IMR-90 (cell line): ENCODE results near the gene NCBP2L. TPM values are rescaled to one million over a fixed set of nuclear protein-coding genes. Genes with fewer than 3 reads are reported as not detected.

Experiments used
- ATAC-seq: fragments of 200-7000 bp; cut with Tn5 transposase; 2 replicates; pipeline ENCODE4 v1.9.1; 2020; ENCODE audit warnings: low read depth, mild to moderate bottlenecking, moderate library complexity
- BruUV-seq: library from RNA; stranded (reverse); fragments of 400-500 nt; replicated peaks from 2 replicates; lab custom pipeline; 2021; lab: Mats Ljungman, UMichigan
- CTCF ChIA-PET: fragments of 300-600 bp; formaldehyde crosslinking; extraction: SDS; loops from one replicate; lab custom pipeline; 2021; ENCODE audit warnings: antibody characterized with exemption; lab: Yijun Ruan, JAX
- POLR2A ChIA-PET: fragments of 300-600 bp; sonication (Branson Sonifier 250); formaldehyde crosslinking; loops from one replicate; lab custom pipeline; 2022; ENCODE audit warnings: antibody characterized with exemption; ENCODE audit not compliant: unreplicated experiment; lab: Charles Lee
- DNase-seq: peaks from one replicate; pipeline ENCODE4 v3.0.0; 2013
- H2AFZ ChIP-seq: replicated peaks from 2 replicates; pipeline ENCODE3; 2013; ENCODE audit warnings: low read length, mild to moderate bottlenecking; ENCODE audit not compliant: poor library complexity
- H2AK5ac ChIP-seq: 2 replicates; pipeline ENCODE4 v1.6.1; 2013; ENCODE audit warnings: low read depth, low read length, inconsistent platforms
- H2AK9ac ChIP-seq: replicated peaks from 2 replicates; pipeline ENCODE3; 2013; ENCODE audit warnings: mild to moderate bottlenecking, low read depth, low read length, moderate library complexity; ENCODE audit not compliant: poor library complexity
- H2BK120ac ChIP-seq: 2 replicates; pipeline ENCODE4 v1.6.1; 2013; ENCODE audit warnings: low read depth, low read length, inconsistent platforms
- H2BK15ac ChIP-seq: 3 replicates; pipeline ENCODE4 v1.6.1; 2013; ENCODE audit warnings: low read depth, low read length, inconsistent platforms
- H2BK20ac ChIP-seq: 2 replicates; pipeline ENCODE4 v1.6.1; 2013; ENCODE audit warnings: low read depth, mild to moderate bottlenecking, inconsistent platforms, low read length, moderate library complexity
- H2BK5ac ChIP-seq: 2 replicates; pipeline ENCODE4 v1.6.1; 2013; ENCODE audit warnings: mild to moderate bottlenecking, low read depth, low read length, inconsistent platforms; ENCODE audit not compliant: poor library complexity, severe bottlenecking
- H3K14ac ChIP-seq: replicated peaks from 2 replicates; pipeline ENCODE4 v1.6.1; 2013; ENCODE audit warnings: low read depth, low read length, inconsistent platforms
- H3K18ac ChIP-seq: 2 replicates; pipeline ENCODE4 v1.6.1; 2013; ENCODE audit warnings: low read depth, low read length, control low read depth
- H3K23ac ChIP-seq: 2 replicates; pipeline ENCODE4 v1.6.1; 2013; ENCODE audit warnings: low read depth, low read length, inconsistent platforms
- H3K27ac ChIP-seq: 2 replicates; pipeline ENCODE4 v1.5.1; 2013; ENCODE audit warnings: mild to moderate bottlenecking, control low read depth, low read length; ENCODE audit not compliant: insufficient read depth
- H3K27me3 ChIP-seq: 2 replicates; pipeline ENCODE4 v1.6.1; 2013; ENCODE audit warnings: low read length; ENCODE audit not compliant: control insufficient read depth, insufficient read depth
- H3K36me3 ChIP-seq: 2 replicates; pipeline ENCODE4 v1.6.1; 2013; ENCODE audit warnings: low read length, mixed read lengths; ENCODE audit not compliant: control insufficient read depth, insufficient read depth
- H3K4ac ChIP-seq: 2 replicates; pipeline ENCODE4 v1.6.1; 2013; ENCODE audit warnings: low read depth, low read length, inconsistent platforms
- H3K4me1 ChIP-seq: 2 replicates; pipeline ENCODE4 v1.6.1; 2013; ENCODE audit warnings: low read length, mixed read lengths; ENCODE audit not compliant: control insufficient read depth, insufficient read depth
- H3K4me2 ChIP-seq: 2 replicates; pipeline ENCODE4 v1.6.1; 2013; ENCODE audit warnings: low read depth, mild to moderate bottlenecking, control low read depth, low read length, moderate library complexity
- H3K4me3 ChIP-seq: 2 replicates; pipeline ENCODE4 v1.5.1; 2013; ENCODE audit warnings: low read depth, mild to moderate bottlenecking, control low read depth, low read length, moderate library complexity; ENCODE audit not compliant: insufficient read depth
- H3K56ac ChIP-seq: 2 replicates; pipeline ENCODE4 v1.6.1; 2013; ENCODE audit warnings: low read length, inconsistent platforms; ENCODE audit not compliant: insufficient read depth; ENCODE audit errors: extremely low read depth
- H3K79me1 ChIP-seq, 2 experiments: 2 replicates each; pipeline ENCODE4 v1.6.1; 2013; ENCODE audit warnings: low read length in 2 of 2, inconsistent platforms in 1 of 2, low read depth in 1 of 2
- H3K9ac ChIP-seq: 2 replicates; pipeline ENCODE4 v1.6.1; 2013; ENCODE audit warnings: low read depth, low read length, control low read depth
- H3K9me1 ChIP-seq: 2 replicates; pipeline ENCODE4 v1.6.1; 2013; ENCODE audit warnings: low read length, inconsistent platforms; ENCODE audit not compliant: insufficient read depth
- H3K9me3 ChIP-seq: 2 replicates; pipeline ENCODE4 v1.6.1; 2013; ENCODE audit warnings: low read length; ENCODE audit not compliant: control insufficient read depth, insufficient read depth
- H4K20me1 ChIP-seq: 2 replicates; pipeline ENCODE4 v1.6.1; 2013; ENCODE audit warnings: low read length, inconsistent platforms; ENCODE audit not compliant: insufficient read depth
- H4K5ac ChIP-seq: 2 replicates; pipeline ENCODE4 v1.6.1; 2013; ENCODE audit warnings: mild to moderate bottlenecking, low read depth, low read length, control low read depth
- H4K8ac ChIP-seq, 2 experiments: 2 replicates each; pipeline ENCODE4 v1.6.1; 2013; ENCODE audit warnings: low read depth in 2 of 2, low read length in 2 of 2, control low read depth in 1 of 2, inconsistent platforms in 1 of 2
- H4K91ac ChIP-seq: 2 replicates; pipeline ENCODE4 v1.6.1; 2013; ENCODE audit warnings: low read depth, low read length, inconsistent platforms; ENCODE audit not compliant: insufficient read depth
- BHLHE40 ChIP-seq: fragments of 150-350 bp; IDR thresholded peaks from 2 replicates; pipeline ENCODE4 v1.6.1; 2016; ENCODE audit warnings: mild to moderate bottlenecking, low read depth, low read length
- CHD1 ChIP-seq: IDR thresholded peaks from 2 replicates; pipeline ENCODE4 v1.6.1; 2012; ENCODE audit warnings: low read depth, low read length, improper control_type of control experiment
- CTCF ChIP-seq: conservative IDR thresholded peaks from 2 replicates; pipeline ENCODE4 v1.5.1; 2012; ENCODE audit warnings: mild to moderate bottlenecking, low read depth, low read length, improper control_type of control experiment
- ELK1 ChIP-seq: fragments of 150-350 bp; IDR thresholded peaks from 2 replicates; pipeline ENCODE4 v1.6.1; 2016; ENCODE audit warnings: low read depth, mild to moderate bottlenecking, low read length, moderate library complexity, borderline replicate concordance
- FOS ChIP-seq: fragments of 150-350 bp; IDR thresholded peaks from 2 replicates; pipeline ENCODE4 v1.6.1; 2016; ENCODE audit warnings: low read depth, low read length
- MAZ ChIP-seq: IDR thresholded peaks from 2 replicates; pipeline ENCODE4 v1.6.1; 2012; ENCODE audit warnings: low read depth, mild to moderate bottlenecking, low read length, improper control_type of control experiment, moderate library complexity, borderline replicate concordance
- MXI1 ChIP-seq: IDR thresholded peaks from 2 replicates; pipeline ENCODE4 v1.6.1; 2012; ENCODE audit warnings: low read depth, mild to moderate bottlenecking, low read length, moderate library complexity, borderline replicate concordance
- NFE2L2 ChIP-seq: fragments of 150-350 bp; IDR thresholded peaks from 2 replicates; pipeline ENCODE4 v1.6.1; 2016; ENCODE audit warnings: low read depth, mild to moderate bottlenecking, low read length
- POLR2A ChIP-seq: IDR thresholded peaks from 2 replicates; pipeline ENCODE4 v1.6.1; 2012; ENCODE audit warnings: mild to moderate bottlenecking, low read depth, low read length
- RAD21 ChIP-seq: IDR thresholded peaks from 2 replicates; pipeline ENCODE4 v1.6.1; 2012; ENCODE audit warnings: low read length, improper control_type of control experiment
- RCOR1 ChIP-seq: IDR thresholded peaks from 2 replicates; pipeline ENCODE4 v1.6.1; 2012; ENCODE audit warnings: mild to moderate bottlenecking, low read length, improper control_type of control experiment; ENCODE audit not compliant: insufficient replicate concordance
- RFX5 ChIP-seq: IDR thresholded peaks from 2 replicates; pipeline ENCODE4 v1.8.0; 2012; ENCODE audit warnings: low read depth, mild to moderate bottlenecking, low read length, moderate library complexity
- SMC3 ChIP-seq: fragments of 150-350 bp; IDR thresholded peaks from 2 replicates; pipeline ENCODE4 v1.6.1; 2016; ENCODE audit warnings: low read depth, mild to moderate bottlenecking, antibody characterized with exemption, low read length, moderate library complexity
- WGBS, 2 experiments: methylation state at CpG; one replicate each; pipeline versions ENCODE4 v1.1.5 to v1.1.7; 2013; ENCODE audit warnings: missing lambda C conversion rate in 2 of 2; ENCODE audit not compliant: insufficient read length in 1 of 2; ENCODE audit errors: extremely low coverage in 2 of 2; 5-methylcytosine and 5-hydroxymethylcytosine counted together
- dilution Hi-C: fragments of 300-500 bp; cut with HindIII; formaldehyde crosslinking; loops from one replicate; pipeline ENCODE4 v1.14.3; 2018; ENCODE audit warnings: low sequenced_read_pairs; ENCODE audit not compliant: unreplicated experiment
- in situ Hi-C: fragments of 300-500 bp; cut with MboI; formaldehyde crosslinking; loops from 3 replicates; pipeline ENCODE4 v1.14.3; 2019; ENCODE audit warnings: low sequenced_read_pairs, inconsistent platforms, mixed read lengths
- intact Hi-C: fragments of 100-400 bp; cut with micrococcal nuclease; formaldehyde crosslinking; loops from 2 replicates; pipeline ENCODE4 v1.10.0; 2022
- polyA plus RNA-seq, 3 experiments: library from polyadenylated mRNA; depleted of rRNA; stranded (reverse); fragments of >200 nt; gene quantifications; 2 replicates each; pipeline ENCODE4 v1.2.3, GENCODE V29; 2012; ENCODE audit warnings: low replicate concordance in 1 of 3
- total RNA-seq: library from RNA; depleted of rRNA; stranded (reverse); fragments of >200 nt; gene quantifications from 2 replicates; pipeline ENCODE4 v1.2.3, GENCODE V29; 2012
- TF ChIP-seq, protein P1 (sequence below): fragments of 150-350 bp; IDR thresholded peaks from 2 replicates; pipeline ENCODE4 v1.6.1; 2017; ENCODE audit warnings: mild to moderate bottlenecking, antibody characterized with exemption, low read length, low read depth

The NCBP2L gene
- total and polyA plus RNA-seq, 2 of the 4 experiments (the other 2 are of a cell fraction): not detected

DNA sequence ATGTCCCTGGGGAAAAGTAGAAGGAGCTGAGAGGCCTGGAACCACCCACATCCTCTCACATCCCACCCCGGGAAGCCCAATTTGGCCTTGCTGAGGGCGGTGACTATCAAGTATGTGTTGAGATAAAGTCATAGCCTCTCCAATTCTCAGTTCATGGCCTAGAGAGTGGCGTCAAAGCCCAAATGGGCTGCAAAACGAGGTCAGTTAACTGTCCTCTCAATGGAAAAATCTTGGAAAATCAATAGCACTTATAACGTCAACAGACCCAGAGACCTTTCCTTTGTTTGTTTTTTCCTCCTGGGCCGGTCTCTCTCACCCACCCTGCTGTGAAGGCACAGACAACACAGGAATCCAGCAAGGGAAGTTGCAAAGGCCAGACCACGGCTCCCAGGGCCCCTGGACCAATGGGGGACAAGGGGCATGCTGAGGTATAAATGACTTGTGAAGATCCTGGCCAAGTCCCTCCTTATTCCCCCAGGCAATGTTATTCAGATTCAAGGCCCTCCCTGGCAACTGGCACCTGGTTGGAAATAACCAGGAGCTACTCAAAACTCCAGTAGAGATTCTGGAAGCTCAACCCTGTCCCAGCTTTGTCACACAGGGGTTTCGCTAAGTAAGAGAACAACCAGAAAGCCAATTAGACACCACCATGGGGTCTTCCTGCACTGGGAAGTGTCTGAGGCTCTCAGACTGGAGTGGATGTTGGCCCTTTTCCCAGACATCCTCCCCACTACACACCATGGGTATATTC, 40.6 kb upstream of the NCBP2L start:
- Histone ChIP-seq H3K79me1 (no peaks in the 10 kb centered on the region), H2AK9ac (no peak overlapping the region), H3K4me3 (no peak overlapping the region), H3K36me3 (no peaks in the 10 kb centered on the region), H3K23ac (no peak overlapping the region), H2BK120ac (no peak overlapping the region), H4K8ac (no peak overlapping the region), H3K18ac (no peak overlapping the region), H2BK5ac (no peak overlapping the region), H3K4me2 (no peak overlapping the region), H3K9ac (no peak overlapping the region), H3K14ac (no peak overlapping the region), H3K56ac (no peak overlapping the region), H2AFZ (no peak overlapping the region), H3K9me1 (no peaks in the 10 kb centered on the region), H4K20me1 (peaks cover 4% of the 10 kb centered on the region; the same call in 1 of the 2 replicates), H4K5ac (no peak overlapping the region), H2BK20ac (no peak overlapping the region), H3K27ac (no peak overlapping the region), H3K27me3 (peaks cover 28% of the 10 kb centered on the region), H2AK5ac (no peak overlapping the region), H3K4ac (no peak overlapping the region), H4K91ac (no peak overlapping the region), H3K4me1 (peaks cover 4% of the 10 kb centered on the region; the same call in 1 of the 2 replicates), H2BK15ac (no peak overlapping the region), H3K9me3 (no peaks in the 10 kb centered on the region)
- DNase-seq (no peak), ATAC-seq (no peak)
- ChIA-PET CTCF (no interaction called here), POLR2A (no interaction called here)
- TF ChIP-seq FOS (no peak), RAD21 (no peak), RFX5 (no peak), BHLHE40 (no peak), CTCF (no peak), MAZ (no peak), ELK1 (no peak), MXI1 (no peak), POLR2A (no peak), RCOR1 (no peak), SMC3 (no peak), NFE2L2 (no peak), CHD1 (no peak)
- TF ChIP-seq, protein P1, sequence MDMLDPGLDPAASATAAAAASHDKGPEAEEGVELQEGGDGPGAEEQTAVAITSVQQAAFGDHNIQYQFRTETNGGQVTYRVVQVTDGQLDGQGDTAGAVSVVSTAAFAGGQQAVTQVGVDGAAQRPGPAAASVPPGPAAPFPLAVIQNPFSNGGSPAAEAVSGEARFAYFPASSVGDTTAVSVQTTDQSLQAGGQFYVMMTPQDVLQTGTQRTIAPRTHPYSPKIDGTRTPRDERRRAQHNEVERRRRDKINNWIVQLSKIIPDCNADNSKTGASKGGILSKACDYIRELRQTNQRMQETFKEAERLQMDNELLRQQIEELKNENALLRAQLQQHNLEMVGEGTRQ: no peak
- in situ Hi-C loops (no loop called here), intact Hi-C loops (no loop called here), dilution Hi-C loops (no loop called here)
- 17% methylated on average over 2 of the region's 8 CpGs; no CpG with 5 or more reads in 1 of the 2 experiments for WGBS, 2 experiments
- BruUV-seq: no TSS peak
